Measurements from ENCODE around the gene MAP7D3.

- TF ChIP-seq EZH2phosphoT487 (IDR thresholded peaks at IDR 0.05; ENCODE audit: borderline replicate concordance) (no peak), EZH2 (IDR thresholded peaks at IDR 0.05) (no peak), SRF (IDR thresholded peaks at IDR 0.05; ENCODE audit: low read depth) (no peak), CTCF (IDR thresholded peaks at IDR 0.05 in 2 of 3, conservative IDR thresholded peaks at IDR 0.05 in 1 of 3; ENCODE audit: borderline replicate concordance in 1 of 3, insufficient read depth in 1 of 3, low read depth in 2 of 3, low read length in 2 of 3) (no peak), SIN3A (IDR thresholded peaks at IDR 0.05; ENCODE audit: low read depth) (no peak), YY1 (IDR thresholded peaks at IDR 0.05; ENCODE audit: extremely low read depth, insufficient replicate concordance, low read depth, low read length) (no peak), MAX (IDR thresholded peaks at IDR 0.05) (no peak), POLR2AphosphoS5 (IDR thresholded peaks at IDR 0.05; ENCODE audit: low read depth, low read length) (no peak), SP1 (IDR thresholded peaks at IDR 0.05; ENCODE audit: low read depth) (no peak), POLR2A (IDR thresholded peaks at IDR 0.05; ENCODE audit: borderline replicate concordance, extremely low read depth, insufficient read depth, insufficient read length) (no peak), FOSL1 (IDR thresholded peaks at IDR 0.05; ENCODE audit: low read depth) (no peak), ZBTB33 (IDR thresholded peaks at IDR 0.05; ENCODE audit: extremely low read depth, insufficient replicate concordance, low read length) (no peak), JUND (IDR thresholded peaks at IDR 0.05) (no peak), RAD21 (IDR thresholded peaks at IDR 0.05; ENCODE audit: low read depth) (no peak)
Observed at GRCh38 chrX:136163689-136164088, 87.5 kb downstream of the MAP7D3 start.

Measured in HCT116 (cell line).